ENCODE results near the gene JPH3. TPM values are rescaled to one million over a fixed set of nuclear protein-coding genes. Genes with fewer than 3 reads are reported as not detected.

The JPH3 gene
- total and polyA plus RNA-seq, 4 donors, result 12.6 to 79.7 (median 54.0) TPM

GRCh38 chr16:87687998-87688529 lies 85.8 kb downstream of the JPH3 start:
- peaks cover 21% of the 10 kb centered on the region for H3K4me1 ChIP-seq (ENCODE audit: control insufficient read depth, insufficient read depth, low read length)
- H3K27ac ChIP-seq (ENCODE audit: low read depth, low read length), result no peak overlapping the region
- 93% methylated on average over 14 of the region's 14 CpGs for WGBS (ENCODE audit: insufficient coverage)
- H3K27me3 ChIP-seq (ENCODE audit: control insufficient read depth, insufficient read depth, low read length), result no peaks in the 10 kb centered on the region
- H3K36me3 ChIP-seq (ENCODE audit: control insufficient read depth, insufficient read depth, low read length), result peaks cover 86% of the 10 kb centered on the region
- H3K4me3 ChIP-seq (ENCODE audit: low read depth, low read length), result no peak overlapping the region
- no peaks in the 10 kb centered on the region for H3K9me3 ChIP-seq (ENCODE audit: control insufficient read depth, insufficient read depth, low read length)
- no peak for DNase-seq (ENCODE audit: low read depth in 4 of 6, low spot score in 6 of 6)

DNA sequence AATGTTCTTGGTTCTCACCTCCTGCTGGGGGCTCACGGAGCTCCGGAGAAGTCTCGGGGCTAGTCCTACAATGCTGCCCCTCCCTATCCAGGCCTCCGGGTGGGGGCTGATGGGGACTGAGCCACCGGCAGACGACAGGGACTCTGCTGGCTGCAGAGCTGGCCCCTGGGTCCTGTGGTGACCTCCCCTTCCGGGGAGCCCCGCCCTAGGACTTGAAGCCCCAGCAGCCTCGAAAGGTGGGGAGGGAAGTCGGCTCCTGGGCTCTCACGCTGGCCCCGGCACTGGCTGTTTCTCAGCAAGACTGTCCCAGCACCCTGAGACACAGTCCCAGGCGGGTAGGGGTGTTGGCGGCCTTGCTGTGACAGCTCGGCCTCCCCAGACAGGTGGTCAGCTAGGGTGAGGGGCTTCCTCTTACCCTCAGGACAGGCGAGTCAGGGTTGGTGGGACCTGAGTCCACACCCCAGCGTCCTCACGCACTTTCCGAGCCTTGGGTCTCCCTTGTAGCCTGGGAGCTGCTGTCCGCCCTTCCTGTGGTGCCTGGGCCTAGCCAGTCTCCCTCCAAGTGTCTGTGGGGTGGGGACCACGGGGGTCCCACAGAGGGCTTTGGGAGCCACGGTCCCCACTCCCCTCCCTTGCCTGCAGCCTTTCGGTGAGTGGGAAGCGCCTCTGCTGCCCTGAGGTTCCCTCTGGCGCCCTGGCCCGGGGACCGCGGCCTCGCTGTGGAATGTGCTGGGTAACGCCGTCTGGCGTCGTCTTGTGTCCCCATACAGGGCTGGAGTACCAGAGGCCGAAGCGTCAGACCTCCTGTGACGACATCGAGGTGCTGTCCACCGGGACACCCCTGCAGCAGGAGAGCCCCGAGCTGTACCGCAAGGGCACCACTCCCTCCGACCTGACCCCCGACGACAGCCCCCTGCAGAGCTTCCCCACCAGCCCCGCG lies 86.8 kb downstream of the JPH3 start:
- Histone ChIP-seq H3K27ac (ENCODE audit: low read depth, low read length) (no peak overlapping the region), H3K27me3 (ENCODE audit: control insufficient read depth, insufficient read depth, low read length) (no peaks in the 10 kb centered on the region), H3K4me3 (ENCODE audit: low read depth, low read length) (no peak overlapping the region), H3K4me1 (ENCODE audit: control insufficient read depth, insufficient read depth, low read length) (peaks cover 25% of the 10 kb centered on the region), H3K9me3 (ENCODE audit: control insufficient read depth, insufficient read depth, low read length) (no peaks in the 10 kb centered on the region), H3K36me3 (ENCODE audit: control insufficient read depth, insufficient read depth, low read length) (peaks cover 93% of the 10 kb centered on the region)
- no peak for DNase-seq (ENCODE audit: low read depth in 4 of 6, low spot score in 6 of 6)
- 90% methylated on average over 41 of the region's 45 CpGs for WGBS (ENCODE audit: insufficient coverage)

DNA sequence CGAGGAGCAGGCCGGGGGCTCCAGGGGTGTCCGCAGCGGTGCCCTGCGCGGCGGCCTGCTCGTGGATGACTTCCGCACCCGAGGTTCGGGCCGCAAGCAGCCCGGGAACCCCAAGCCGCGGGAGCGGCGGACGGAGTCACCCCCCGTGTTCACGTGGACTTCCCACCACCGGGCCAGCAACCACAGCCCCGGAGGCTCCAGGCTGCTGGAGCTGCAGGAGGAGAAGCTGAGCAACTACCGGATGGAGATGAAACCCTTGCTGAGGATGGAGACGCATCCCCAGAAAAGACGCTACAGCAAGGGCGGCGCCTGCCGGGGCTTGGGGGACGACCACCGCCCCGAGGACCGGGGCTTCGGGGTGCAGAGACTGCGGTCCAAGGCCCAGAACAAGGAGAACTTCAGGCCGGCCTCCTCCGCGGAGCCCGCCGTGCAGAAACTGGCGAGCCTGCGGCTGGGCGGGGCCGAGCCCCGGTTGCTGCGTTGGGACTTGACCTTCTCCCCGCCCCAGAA lies 87.7 kb downstream of the JPH3 start:
- Histone ChIP-seq H3K9me3 (ENCODE audit: control insufficient read depth, insufficient read depth, low read length) (no peaks in the 10 kb centered on the region), H3K27me3 (ENCODE audit: control insufficient read depth, insufficient read depth, low read length) (no peaks in the 10 kb centered on the region), H3K4me1 (ENCODE audit: control insufficient read depth, insufficient read depth, low read length) (peaks cover 29% of the 10 kb centered on the region), H3K27ac (ENCODE audit: low read depth, low read length) (no peak overlapping the region), H3K36me3 (ENCODE audit: control insufficient read depth, insufficient read depth, low read length) (peaks cover 93% of the 10 kb centered on the region), H3K4me3 (ENCODE audit: low read depth, low read length) (no peak overlapping the region)
- 94% methylated on average over 43 of the region's 46 CpGs for WGBS (ENCODE audit: insufficient coverage)
- no peak for DNase-seq (ENCODE audit: low read depth in 4 of 6, low spot score in 6 of 6)

DNA sequence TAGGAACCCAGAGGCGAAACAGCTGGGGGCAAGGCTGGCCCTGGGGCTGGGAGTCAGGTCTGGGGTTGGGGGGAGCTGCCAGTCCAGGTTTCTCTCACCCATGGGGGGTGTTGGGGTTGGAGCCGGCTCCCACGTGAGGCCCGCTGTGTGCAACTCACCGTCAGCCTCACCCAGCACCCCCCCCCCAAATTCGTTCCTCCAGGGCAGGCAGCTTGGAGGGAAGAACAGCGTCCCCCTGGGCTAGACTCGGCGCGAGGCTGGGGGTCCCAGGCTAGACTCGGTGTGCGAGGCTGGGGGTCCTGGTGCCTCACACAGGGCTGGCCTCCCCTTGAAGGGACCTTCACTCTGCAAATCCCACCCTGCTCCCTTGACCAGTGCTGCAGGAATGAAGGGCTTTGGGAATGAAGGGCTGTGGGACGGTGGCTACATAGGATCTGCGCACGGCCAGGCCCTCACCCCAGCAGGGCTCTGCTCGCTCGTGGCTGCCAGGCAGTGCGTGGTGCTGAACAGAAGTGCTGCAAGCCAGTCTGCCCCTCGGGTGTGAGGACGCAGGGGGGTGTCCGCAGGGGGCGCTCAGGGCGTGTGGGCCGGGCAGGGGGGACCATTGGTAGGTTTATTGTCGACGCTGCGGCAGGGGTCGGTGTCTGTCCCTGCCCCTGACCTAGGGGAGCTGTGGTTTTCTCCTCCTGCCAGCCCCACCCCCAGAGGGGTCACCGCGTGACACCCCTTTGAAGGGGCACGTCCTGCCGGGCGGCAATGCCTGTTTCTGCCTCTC lies 88.8 kb downstream of the JPH3 start:
- Histone ChIP-seq H3K36me3 (ENCODE audit: control insufficient read depth, insufficient read depth, low read length) (peaks cover 93% of the 10 kb centered on the region), H3K9me3 (ENCODE audit: control insufficient read depth, insufficient read depth, low read length) (no peaks in the 10 kb centered on the region), H3K4me3 (ENCODE audit: low read depth, low read length) (no peak overlapping the region), H3K4me1 (ENCODE audit: control insufficient read depth, insufficient read depth, low read length) (peaks cover 30% of the 10 kb centered on the region), H3K27me3 (ENCODE audit: control insufficient read depth, insufficient read depth, low read length) (no peaks in the 10 kb centered on the region), H3K27ac (ENCODE audit: low read depth, low read length) (no peak overlapping the region)
- DNase-seq (ENCODE audit: low read depth in 4 of 6, low spot score in 6 of 6), result no peak
- WGBS (ENCODE audit: insufficient coverage), result 60% methylated on average over 26 of the region's 33 CpGs

DNA sequence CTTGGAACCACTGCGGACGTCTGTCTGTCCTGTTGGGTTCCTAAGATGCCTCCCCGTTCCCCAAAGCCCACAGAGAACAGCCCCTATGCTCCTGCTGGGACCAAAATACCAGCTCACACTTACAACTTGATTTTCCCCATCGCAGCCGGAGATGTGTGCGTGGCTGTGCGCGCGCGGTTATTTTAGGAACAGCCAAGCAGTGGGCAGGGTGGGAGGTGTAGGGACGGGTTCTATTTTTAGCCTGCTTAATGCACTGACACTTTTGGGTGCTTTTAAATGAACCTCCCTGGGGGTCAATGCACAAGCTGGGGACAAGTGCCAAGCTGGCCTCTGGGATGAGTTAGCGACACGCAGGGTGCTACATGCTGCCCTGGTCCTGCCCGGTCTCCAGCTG lies 89.4 kb downstream of the JPH3 start:
- 60% methylated on average over 13 of the region's 14 CpGs for WGBS (ENCODE audit: insufficient coverage)
- Histone ChIP-seq H3K4me1 (ENCODE audit: control insufficient read depth, insufficient read depth, low read length) (peaks cover 27% of the 10 kb centered on the region), H3K36me3 (ENCODE audit: control insufficient read depth, insufficient read depth, low read length) (peaks cover 98% of the 10 kb centered on the region), H3K27ac (ENCODE audit: low read depth, low read length) (no peak overlapping the region), H3K27me3 (ENCODE audit: control insufficient read depth, insufficient read depth, low read length) (no peaks in the 10 kb centered on the region), H3K9me3 (ENCODE audit: control insufficient read depth, insufficient read depth, low read length) (no peaks in the 10 kb centered on the region), H3K4me3 (ENCODE audit: low read depth, low read length) (no peak overlapping the region)
- peak in 1 of 6 donors; percentile 42 for DNase-seq (ENCODE audit: low read depth in 4 of 6, low spot score in 6 of 6)

- H3K4me1 ChIP-seq (ENCODE audit: control insufficient read depth, insufficient read depth, low read length), result peaks cover 22% of the 10 kb centered on the region
- H3K27ac ChIP-seq (ENCODE audit: low read depth, low read length), result no peak overlapping the region
- no peak overlapping the region for H3K4me3 ChIP-seq (ENCODE audit: low read depth, low read length)
- no peaks in the 10 kb centered on the region for H3K27me3 ChIP-seq (ENCODE audit: control insufficient read depth, insufficient read depth, low read length)
- WGBS (ENCODE audit: insufficient coverage), result 93% methylated on average over 6 of the region's 7 CpGs
- H3K36me3 ChIP-seq (ENCODE audit: control insufficient read depth, insufficient read depth, low read length), result peaks cover 98% of the 10 kb centered on the region
- no peaks in the 10 kb centered on the region for H3K9me3 ChIP-seq (ENCODE audit: control insufficient read depth, insufficient read depth, low read length)
- DNase-seq (ENCODE audit: low read depth in 4 of 6, low spot score in 6 of 6), result no peak
These were observed 89.9 kb downstream of the JPH3 start for GRCh38 chr16:87692176-87692575.

GRCh38 chr16:87692756-87693155 lies 90.4 kb downstream of the JPH3 start:
- Histone ChIP-seq H3K9me3 (ENCODE audit: control insufficient read depth, insufficient read depth, low read length) (no peaks in the 10 kb centered on the region), H3K36me3 (ENCODE audit: control insufficient read depth, insufficient read depth, low read length) (peaks cover 98% of the 10 kb centered on the region), H3K27me3 (ENCODE audit: control insufficient read depth, insufficient read depth, low read length) (no peaks in the 10 kb centered on the region), H3K4me3 (ENCODE audit: low read depth, low read length) (no peak overlapping the region), H3K27ac (ENCODE audit: low read depth, low read length) (no peak overlapping the region), H3K4me1 (ENCODE audit: control insufficient read depth, insufficient read depth, low read length) (peaks cover 19% of the 10 kb centered on the region)
- WGBS (ENCODE audit: insufficient coverage), result 90% methylated on average over 12 of the region's 12 CpGs
- DNase-seq (ENCODE audit: low read depth in 4 of 6, low spot score in 6 of 6), result no peak

DNA sequence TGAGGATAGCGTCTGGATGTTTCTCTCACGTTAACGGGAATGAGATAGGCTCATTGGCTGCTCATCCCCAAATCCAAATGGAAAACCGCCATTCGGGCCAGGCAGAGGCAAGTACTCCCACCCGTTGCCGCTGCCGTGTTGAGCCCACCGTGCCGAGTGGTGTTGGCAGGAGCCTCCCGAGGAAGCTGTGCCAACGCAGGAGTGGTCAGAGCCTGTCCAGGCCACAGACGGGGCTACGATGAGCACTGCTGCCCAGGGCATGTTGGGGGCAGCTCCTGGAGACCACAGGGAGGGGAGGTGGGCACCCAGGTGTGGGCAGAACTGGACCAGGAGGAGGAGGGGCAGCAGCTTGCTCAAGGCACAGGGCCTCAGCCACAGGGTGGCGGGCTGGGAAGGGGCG lies 91.5 kb downstream of the JPH3 start:
- Histone ChIP-seq H3K27ac (ENCODE audit: low read depth, low read length) (no peak overlapping the region), H3K4me1 (ENCODE audit: control insufficient read depth, insufficient read depth, low read length) (peaks cover 19% of the 10 kb centered on the region), H3K9me3 (ENCODE audit: control insufficient read depth, insufficient read depth, low read length) (no peaks in the 10 kb centered on the region), H3K36me3 (ENCODE audit: control insufficient read depth, insufficient read depth, low read length) (peaks cover 98% of the 10 kb centered on the region), H3K27me3 (ENCODE audit: control insufficient read depth, insufficient read depth, low read length) (no peaks in the 10 kb centered on the region), H3K4me3 (ENCODE audit: low read depth, low read length) (no peak overlapping the region)
- no peak for DNase-seq (ENCODE audit: low read depth in 4 of 6, low spot score in 6 of 6)
- WGBS (ENCODE audit: insufficient coverage), result 82% methylated on average over 16 of the region's 16 CpGs

- Histone ChIP-seq H3K27ac (ENCODE audit: low read depth, low read length) (no peak overlapping the region), H3K9me3 (ENCODE audit: control insufficient read depth, insufficient read depth, low read length) (no peaks in the 10 kb centered on the region), H3K4me1 (ENCODE audit: control insufficient read depth, insufficient read depth, low read length) (peaks cover 19% of the 10 kb centered on the region), H3K36me3 (ENCODE audit: control insufficient read depth, insufficient read depth, low read length) (peaks cover 98% of the 10 kb centered on the region), H3K27me3 (ENCODE audit: control insufficient read depth, insufficient read depth, low read length) (no peaks in the 10 kb centered on the region), H3K4me3 (ENCODE audit: low read depth, low read length) (no peak overlapping the region)
- peak in 1 of 6 donors; percentile 30 for DNase-seq (ENCODE audit: low read depth in 4 of 6, low spot score in 6 of 6)
- 85% methylated on average over 20 of the region's 20 CpGs for WGBS (ENCODE audit: insufficient coverage)
These were observed 92.3 kb downstream of the JPH3 start for GRCh38 chr16:87694441-87695125.

All from spinal cord (tissue), 10 donors.